GM03348 (cell line): ENCODE data around the gene LRP3.

ENCODE experiments used
- DNase-seq: peaks from one replicate; pipeline ENCODE4 v3.0.0; 2012; ENCODE audit warnings: low spot score

Gene LRP3

DNA sequence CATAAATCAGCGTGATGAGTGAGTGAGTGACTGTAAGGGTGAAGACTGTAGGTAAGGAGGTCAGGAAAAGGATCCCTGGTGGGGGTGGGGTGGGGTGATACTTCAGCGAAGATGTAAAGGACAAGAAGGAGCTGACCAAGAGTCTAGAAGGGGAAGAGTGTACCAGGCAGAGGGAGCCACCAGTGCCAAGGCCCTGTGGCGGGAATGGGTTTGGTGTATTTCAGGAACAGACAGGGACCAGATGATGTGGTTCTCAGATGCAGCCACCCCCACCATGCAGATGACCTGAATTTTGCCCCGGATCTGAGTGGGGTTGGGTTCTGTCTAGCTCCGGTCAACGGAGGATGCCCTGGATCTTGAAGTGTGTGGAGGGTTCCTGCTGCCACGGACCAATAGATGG is 61.7 kb downstream of the LRP3 start:
- no peak for DNase-seq

DNA sequence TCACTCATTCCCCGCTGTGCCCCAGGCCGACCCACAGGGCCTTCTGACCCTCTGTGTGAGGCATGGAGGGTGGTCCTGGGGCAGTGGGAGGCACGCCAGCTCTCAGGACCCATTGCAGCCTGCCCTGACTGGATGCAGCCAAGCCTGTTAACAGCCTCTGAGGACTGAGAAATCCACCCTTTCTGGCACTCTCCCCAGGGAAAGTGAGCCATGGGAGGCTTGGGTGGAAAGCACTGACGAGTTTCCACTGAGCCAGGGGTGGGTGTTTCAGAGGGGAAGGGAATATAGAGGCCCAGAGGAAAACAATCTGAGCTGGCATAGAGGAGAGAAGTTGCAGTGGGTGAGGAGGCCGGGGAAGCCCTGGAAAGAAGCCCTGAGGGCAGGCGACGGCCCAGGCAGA is 62.1 kb downstream of the LRP3 start:
- no peak for DNase-seq

DNA sequence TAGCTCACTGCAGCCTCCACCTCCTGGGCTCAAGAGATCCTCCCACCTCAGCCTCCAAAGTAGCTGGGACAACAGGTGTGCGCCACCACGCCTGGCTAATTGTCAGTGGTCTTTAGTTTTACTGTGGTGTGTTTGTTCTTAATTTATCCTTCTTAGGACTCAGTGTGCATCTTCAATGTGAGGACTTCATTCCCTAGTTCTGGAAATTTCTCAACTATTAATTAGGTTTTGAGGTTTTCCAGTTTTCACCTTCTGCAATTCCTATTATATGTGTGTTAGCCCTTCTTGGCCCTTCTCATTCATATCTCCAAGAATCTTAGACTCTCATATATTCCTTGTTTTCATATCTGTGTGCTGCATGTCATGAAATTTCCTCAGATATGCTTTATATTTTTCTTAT is 63.7 kb downstream of the LRP3 start:
- no peak for DNase-seq
